ENCODE data around the gene MYH11.
"Not testable (repeated sequence)": the region's sequence is repeated elsewhere in the genome, so short reads cannot be mapped to it uniquely, and the experiment has no call there.

MYH11 gene

GRCh38 chr16:15703029-15703736 is 153.6 kb downstream of the MYH11 start:
- TF ChIP-seq CTCF (IDR thresholded peaks at IDR 0.05; ENCODE audit: low read depth, low read length): no peak
- no peak for DNase-seq (ENCODE audit: extremely low read depth, low read depth)

- DNase-seq (ENCODE audit: extremely low read depth, low read depth): no peak
- TF ChIP-seq CTCF (IDR thresholded peaks at IDR 0.05; ENCODE audit: low read depth, low read length): no peak
Measured at GRCh38 chr16:15701975-15702970, 154.6 kb downstream of the MYH11 start.

- DNase-seq (ENCODE audit: extremely low read depth, low read depth): no peak
- TF ChIP-seq CTCF (IDR thresholded peaks at IDR 0.05; ENCODE audit: low read depth, low read length): no peak
Measured at GRCh38 chr16:15701367-15701766, 155.5 kb downstream of the MYH11 start.

- no peak for DNase-seq (ENCODE audit: extremely low read depth, low read depth)
- no peak for TF ChIP-seq CTCF (IDR thresholded peaks at IDR 0.05; ENCODE audit: low read depth, low read length)
Measured at GRCh38 chr16:15699819-15700218, 157.0 kb downstream of the MYH11 start.

GRCh38 chr16:15694499-15694898 is 162.3 kb downstream of the MYH11 start:
- no peak for DNase-seq (ENCODE audit: extremely low read depth, low read depth)

GRCh38 chr16:15692508-15692907 is 164.3 kb downstream of the MYH11 start:
- not testable (repeated sequence) for DNase-seq (ENCODE audit: extremely low read depth, low read depth)

More at GRCh38 chr16:15694499-15694898, 162.3 kb downstream of the MYH11 start:
- TF ChIP-seq CTCF (IDR thresholded peaks at IDR 0.05; ENCODE audit: low read depth, low read length): no peak

- no peak for TF ChIP-seq CTCF (IDR thresholded peaks at IDR 0.05; ENCODE audit: low read depth, low read length)
Measured at GRCh38 chr16:15691046-15691445, 165.8 kb downstream of the MYH11 start.

More at GRCh38 chr16:15691046-15691445, 165.8 kb downstream of the MYH11 start:
- no peak for DNase-seq (ENCODE audit: extremely low read depth, low read depth)

Data from AG09319 (cell line).